T-cell (primary cell): ENCODE measurements around the gene CD2. TPM values are rescaled to one million over a fixed set of nuclear protein-coding genes. Genes with fewer than 3 reads are reported as not detected.

ENCODE experiments used
- ATAC-seq, 4 experiments: fragments of 200-7000 bp in 3 of 4; fragments of 150-1000 bp in 1 of 4; cut with Tn5 transposase; replicated peaks in 1 of 4; 1 replicate in 3 of 4; 2 replicates in 1 of 4; pipeline ENCODE4 v1.10.0; 2021; ENCODE audit warnings: moderate library complexity in 3 of 4, mild to moderate bottlenecking in 2 of 4, moderate number of reproducible peaks in 1 of 4
- CTCF ChIA-PET, 2 donors: fragments of 300-600 bp; sonication (Branson Sonifier 250); formaldehyde crosslinking; loops; one replicate each; lab custom pipeline; 2022; ENCODE audit warnings: antibody characterized with exemption in 2 of 2; lab: Charles Lee
- POLR2A ChIA-PET, 2 donors: fragments of 300-600 bp; sonication (Branson Sonifier 250); formaldehyde crosslinking; loops; one replicate each; lab custom pipeline; 2022; ENCODE audit warnings: antibody characterized with exemption in 2 of 2; lab: Charles Lee
- DNase-seq, 35 experiments: peaks; one replicate each; pipeline versions ENCODE4 v3.0.0 to v3.0.0-alpha.2; 2013 to 2023
- H3K27ac ChIP-seq: one replicate; pipeline ENCODE4 v1.5.1; 2013; ENCODE audit warnings: low read length
- H3K27me3 ChIP-seq, 2 experiments: replicated peaks in 1 of 2; 1 replicate in 1 of 2; 2 replicates in 1 of 2; pipeline versions ENCODE4 v1.6.1 to v1.7.0; 2013; ENCODE audit warnings: low read length in 1 of 2, mixed read lengths in 1 of 2; ENCODE audit not compliant: control insufficient read depth in 2 of 2, insufficient read depth in 2 of 2; ENCODE audit errors: extremely low read depth in 1 of 2
- H3K36me3 ChIP-seq, 2 donors: 1 replicate in 1 of 2; 2 replicates in 1 of 2; pipeline versions ENCODE4 v1.6.1 to v1.7.0; 2013; ENCODE audit warnings: low read length in 1 of 2; ENCODE audit not compliant: control insufficient read depth in 2 of 2, insufficient read depth in 1 of 2; ENCODE audit errors: extremely low read depth in 1 of 2
- H3K4me1 ChIP-seq, 2 experiments: 1 replicate in 1 of 2; 2 replicates in 1 of 2; pipeline versions ENCODE4 v1.6.1 to v1.7.0; 2013; ENCODE audit warnings: low read length in 2 of 2, mixed read lengths in 1 of 2; ENCODE audit not compliant: insufficient read depth in 2 of 2, control insufficient read depth in 1 of 2; ENCODE audit errors: extremely low read depth in 1 of 2
- H3K4me3 ChIP-seq, 2 donors: 1 replicate in 1 of 2; 2 replicates in 1 of 2; pipeline versions ENCODE4 v1.5.1 to v1.7.0; 2013; ENCODE audit warnings: mild to moderate bottlenecking in 2 of 2, low read length in 1 of 2, moderate library complexity in 1 of 2; ENCODE audit not compliant: control insufficient read depth in 1 of 2; ENCODE audit errors: extremely low read depth in 1 of 2
- H3K9me3 ChIP-seq: 2 replicates; pipeline ENCODE4 v1.7.0; 2013
- H3K27ac Mint-ChIP-seq, 2 donors: one replicate each; pipeline ENCODE4 v1.8.0; 2020 to 2021; ENCODE audit warnings: mild to moderate bottlenecking in 2 of 2, mixed read lengths in 2 of 2
- H3K27me3 Mint-ChIP-seq, 2 donors: one replicate each; pipeline ENCODE4 v1.8.0; 2021 to 2022; ENCODE audit warnings: mixed read lengths in 2 of 2
- H3K36me3 Mint-ChIP-seq: one replicate; pipeline ENCODE4 v1.8.0; 2021; ENCODE audit warnings: mixed read lengths
- H3K4me1 Mint-ChIP-seq, 3 donors: one replicate each; pipeline ENCODE4 v1.8.0; 2020 to 2022; ENCODE audit warnings: mixed read lengths in 3 of 3, mild to moderate bottlenecking in 1 of 3
- H3K4me3 Mint-ChIP-seq, 3 donors: one replicate each; pipeline ENCODE4 v1.8.0; 2020 to 2022; ENCODE audit warnings: mild to moderate bottlenecking in 3 of 3, mixed read lengths in 3 of 3, moderate library complexity in 3 of 3
- H3K9me3 Mint-ChIP-seq, 3 donors: one replicate each; pipeline ENCODE4 v1.8.0; 2020 to 2022; ENCODE audit warnings: mixed read lengths in 3 of 3
- WGBS: methylation state at CpG from one replicate; pipeline ENCODE4 v1.1.5; 2013; ENCODE audit warnings: missing lambda C conversion rate; ENCODE audit not compliant: insufficient coverage; 5-methylcytosine and 5-hydroxymethylcytosine counted together
- total RNA-seq, 35 experiments: library from RNA in 6 of 35; stranded (reverse) in 6 of 35; fragments of 120-200 nt in 1 of 35; gene quantifications; one replicate each; pipeline versions ENCODE4 v1.2.1 to v1.2.4 and lab custom pipeline; 2013 to 2026

Gene CD2
- total RNA-seq, 5 donors from 2014 or later (not counting 1 experiment from before 2014, with no cell fraction given) = 119 to 209 (median 158) TPM

DNA sequence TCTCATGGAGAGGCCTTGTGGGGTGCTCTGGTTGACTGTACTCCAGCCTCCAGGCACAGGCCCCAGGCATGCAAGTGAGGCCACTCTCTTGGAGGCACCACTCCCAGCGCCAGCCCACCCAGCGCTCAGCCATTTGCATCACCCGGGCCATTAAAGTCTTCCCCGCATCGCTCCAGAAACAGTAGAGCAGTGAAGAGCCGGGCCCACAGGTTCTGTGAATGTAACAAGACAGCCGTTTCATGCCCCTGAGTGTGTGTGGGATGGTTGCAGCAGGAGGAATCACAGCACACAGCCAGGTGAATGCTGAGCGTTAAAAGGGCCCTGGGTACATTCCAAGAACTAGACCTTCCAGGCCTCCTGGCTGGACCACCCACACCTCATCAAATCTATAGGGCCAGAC, 19.0 kb upstream of the CD2 start:
- H3K9me3 ChIP-seq = no peaks in the 10 kb centered on the region
- no peak overlapping the region for H3K27ac ChIP-seq
- DNase-seq (no peak), ATAC-seq (no peak)
- Mint-ChIP-seq H3K36me3 (no peaks in the 10 kb centered on the region), H3K27me3 (no peaks in the 10 kb centered on the region), H3K4me1 (peaks cover 35 to 36% (median 36%) of the 10 kb centered on the region in 3 donors), H3K27ac (no peak overlapping the region), H3K9me3 (no peaks in the 10 kb centered on the region), H3K4me3 (no peak overlapping the region)
- ChIA-PET POLR2A (no interaction called here), CTCF (interaction anchor here in 1 of 2 donors (0.7 kb wide), 1 partner anchor 278 kb away, joined by 5 read pairs; no protein-coding TSS in a partner anchor)
- H3K36me3 ChIP-seq = no peaks in the 10 kb centered on the region
- H3K27me3 ChIP-seq = no peaks in the 10 kb centered on the region
- H3K4me3 ChIP-seq = no peak overlapping the region
- H3K4me1 ChIP-seq = peaks cover 27 to 35% of the 10 kb centered on the region in 2 experiments
- WGBS = 89% methylated on average over 6 of the region's 8 CpGs

DNA sequence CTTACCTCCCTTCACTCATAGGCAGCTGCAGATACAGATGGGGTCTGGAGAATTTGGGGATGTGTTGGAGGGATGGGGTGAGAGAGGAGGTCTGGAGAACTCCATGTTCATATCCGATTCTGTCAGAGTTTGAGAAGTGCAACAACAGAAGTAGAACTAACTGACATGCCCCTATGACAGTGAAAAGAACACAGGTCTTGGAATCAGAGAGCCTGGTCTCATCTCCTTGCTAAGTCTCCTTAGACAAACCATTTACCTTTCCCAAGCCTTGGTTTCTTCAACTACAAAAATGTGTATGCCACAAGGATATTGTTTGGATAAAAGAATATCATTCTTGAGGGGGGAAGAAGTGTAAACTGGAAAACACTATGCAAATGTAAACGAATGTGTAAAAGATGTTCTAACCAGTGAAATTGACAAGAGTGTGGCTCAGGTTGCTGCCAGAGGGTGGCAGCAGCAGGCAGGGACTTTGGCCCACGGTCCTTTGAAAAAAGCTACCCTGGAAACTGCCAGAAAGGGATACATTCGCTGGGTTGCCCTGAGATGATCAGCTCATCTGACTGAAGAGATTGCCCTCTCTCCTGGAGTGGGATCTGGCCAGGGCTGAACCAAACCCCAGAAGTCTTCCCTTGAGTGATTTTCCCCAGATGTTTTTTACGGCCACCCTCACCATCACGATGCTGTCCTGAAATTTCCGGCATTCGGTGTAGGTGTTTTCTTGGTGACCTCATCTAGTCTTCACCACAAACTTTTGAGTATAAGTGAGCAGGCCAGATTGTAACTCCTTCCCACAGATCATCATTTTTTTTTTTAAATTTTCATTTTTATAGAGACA, 17.0 kb upstream of the CD2 start:
- H3K27ac ChIP-seq = peak overlapping the region; percentile 96
- peak overlapping the region in 1 of 2 donors; percentile 7 for H3K4me3 ChIP-seq
- POLR2A ChIA-PET = interaction anchor here (0.6 to 3.4 kb wide), 13 partner anchors 13 to 327 kb away, joined by 3 to 51 read pairs (median 4); partner anchors contain the start of genes CD2 (in 1 of the 2) and TTF2 (in 1 of the 2)

DNA sequence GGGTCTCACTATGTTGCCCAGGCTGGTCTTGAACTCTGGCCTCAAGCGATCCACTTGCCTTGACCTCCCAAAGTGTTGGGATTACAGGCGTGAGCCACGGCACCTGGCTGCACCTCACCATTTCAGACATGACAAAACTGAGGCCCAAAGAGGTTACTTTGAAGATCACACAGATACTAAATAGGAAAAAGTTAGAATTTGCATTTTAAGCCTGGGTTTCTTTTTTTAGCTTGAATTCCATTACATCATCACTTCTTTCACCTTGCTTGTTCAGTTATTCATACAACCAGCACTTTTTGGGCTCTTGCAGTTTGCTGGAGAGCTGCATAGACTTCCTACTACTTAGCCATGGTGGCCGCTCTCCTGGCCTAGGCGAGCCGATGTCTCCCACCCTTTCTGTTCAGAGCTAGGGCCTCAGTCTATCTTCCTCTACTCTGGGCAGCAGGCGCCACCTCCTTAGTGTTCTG, 16.3 kb upstream of the CD2 start:
- Mint-ChIP-seq H3K27ac (peak overlapping the region; percentile 97 to 98), H3K9me3 (peaks cover 2% of the 10 kb centered on the region in 3 donors), H3K4me1 (peaks cover 45 to 49% (median 48%) of the 10 kb centered on the region in 3 donors), H3K4me3 (peak overlapping the region; percentile 51 to 76 (median 75)), H3K36me3 (peaks cover 2% of the 10 kb centered on the region), H3K27me3 (no peaks in the 10 kb centered on the region)
- Histone ChIP-seq H3K9me3 (no peaks in the 10 kb centered on the region), H3K27me3 (no peaks in the 10 kb centered on the region), H3K4me1 (peaks cover 31 to 48% of the 10 kb centered on the region in 2 experiments), H3K27ac (peak overlapping the region; percentile 96), H3K4me3 (no peak overlapping the region), H3K36me3 (no peaks in the 10 kb centered on the region)
- CTCF ChIA-PET = interaction anchor here (0.5 to 4.5 kb wide), 51 partner anchors 10 to 391 kb away, joined by 3 to 91 read pairs (median 4); partner anchors contain the start of genes CD2 (in 2 of the 2) and TTF2 (in 1 of the 2)
- WGBS = 29% methylated on average over 4 of the region's 7 CpGs
- ATAC-seq = peak; percentile 24 to 35 (median 28)
- peak in 5 of 35 experiments; percentile 12 to 65 (median 28) for DNase-seq
- POLR2A ChIA-PET = interaction anchor here (0.6 to 3.4 kb wide), 20 partner anchors 9 to 322 kb away, joined by 3 to 51 read pairs (median 4); partner anchors contain the start of genes CD2 (in 2 of the 2) and TTF2 (in 1 of the 2)

More for the DNA sequence above, 17.0 kb upstream of the CD2 start:
- no peaks in the 10 kb centered on the region for H3K36me3 ChIP-seq
- Mint-ChIP-seq H3K36me3 (no peaks in the 10 kb centered on the region), H3K27ac (peak overlapping the region; percentile 97 to 98), H3K4me1 (peaks cover 45 to 49% (median 48%) of the 10 kb centered on the region in 3 donors), H3K4me3 (peak overlapping the region; percentile 56 to 76 (median 75)), H3K9me3 (no peaks in the 10 kb centered on the region), H3K27me3 (no peaks in the 10 kb centered on the region)
- ATAC-seq (peak; percentile 57 to 83 (median 79)), DNase-seq (peak; percentile 55 to 88 (median 72))
- WGBS = 2% methylated on average over 4 of the region's 8 CpGs
- CTCF ChIA-PET = interaction anchor here (0.5 to 4.5 kb wide), 43 partner anchors 9 to 392 kb away, joined by 3 to 91 read pairs (median 5); partner anchors contain the start of genes CD2 (in 2 of the 2) and TTF2 (in 1 of the 2)
- H3K4me1 ChIP-seq = peaks cover 31 to 48% of the 10 kb centered on the region in 2 experiments
- no peaks in the 10 kb centered on the region for H3K27me3 ChIP-seq
- no peaks in the 10 kb centered on the region for H3K9me3 ChIP-seq

DNA sequence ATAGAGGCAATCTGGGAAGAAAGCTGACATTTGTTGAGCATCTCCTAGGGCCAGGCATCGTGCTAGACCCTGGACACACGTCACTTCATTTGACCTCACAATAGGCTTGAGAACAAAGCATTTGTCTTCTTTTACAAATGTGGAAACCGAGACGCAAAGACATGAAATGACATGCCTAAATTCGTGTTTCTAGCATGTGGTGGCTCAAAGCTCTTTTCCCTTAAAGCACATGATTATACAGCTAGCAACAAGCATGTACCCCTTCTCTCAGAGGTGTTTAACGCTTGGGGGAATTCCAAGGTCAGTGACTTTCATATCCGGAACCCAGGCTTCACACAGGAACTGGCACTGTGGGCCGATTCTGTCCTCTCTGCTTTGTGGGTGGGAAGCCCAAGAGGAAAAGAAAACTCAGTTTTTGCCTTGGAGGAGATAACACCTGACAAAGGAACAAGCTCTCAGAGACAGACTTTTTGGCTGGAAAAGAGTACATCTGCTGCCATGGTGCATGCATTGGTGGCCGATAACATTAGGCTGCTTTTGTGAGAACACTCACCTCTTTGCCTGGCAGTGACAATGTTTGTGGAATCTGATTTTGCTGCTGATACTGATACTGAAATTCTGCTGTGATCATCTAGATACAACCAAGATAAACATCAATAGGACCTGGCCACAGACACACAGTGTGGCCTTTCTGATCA, 15.4 kb upstream of the CD2 start:
- no peaks in the 10 kb centered on the region for H3K27me3 Mint-ChIP-seq
- H3K9me3 Mint-ChIP-seq = peaks cover 3 to 11% (median 7%) of the 10 kb centered on the region in 3 donors
- peak overlapping the region; percentile 42 to 76 (median 51) for H3K4me3 Mint-ChIP-seq
- peak; percentile 35 to 88 (median 54) for ATAC-seq
- peaks cover 31 to 48% of the 10 kb centered on the region in 2 experiments for H3K4me1 ChIP-seq
- peak overlapping the region; percentile 96 for H3K27ac ChIP-seq
- H3K4me3 ChIP-seq = peak overlapping the region in 1 of 2 donors; percentile 2
- peak in 32 of 35 experiments; percentile 44 to 92 (median 69) for DNase-seq
- no peaks in the 10 kb centered on the region for H3K36me3 ChIP-seq
- peaks cover 8% of the 10 kb centered on the region for H3K36me3 Mint-ChIP-seq
- peaks cover 45 to 49% (median 48%) of the 10 kb centered on the region in 3 donors for H3K4me1 Mint-ChIP-seq
- peak overlapping the region; percentile 97 to 98 for H3K27ac Mint-ChIP-seq
- peaks cover 4% of the 10 kb centered on the region for H3K9me3 ChIP-seq
- WGBS = 1% methylated on average over 8 of the region's 9 CpGs
- POLR2A ChIA-PET = interaction anchor here (1.0 to 3.4 kb wide), 15 partner anchors 9 to 321 kb away, joined by 3 to 51 read pairs (median 8); partner anchors contain the start of genes CD2 (in 2 of the 2) and TTF2 (in 1 of the 2)
- CTCF ChIA-PET = interaction anchor here (0.6 to 4.5 kb wide), 33 partner anchors 12 to 390 kb away, joined by 3 to 91 read pairs (median 5); partner anchors contain the start of genes CD2 (in 2 of the 2) and TTF2 (in 1 of the 2)
- H3K27me3 ChIP-seq = no peaks in the 10 kb centered on the region

DNA sequence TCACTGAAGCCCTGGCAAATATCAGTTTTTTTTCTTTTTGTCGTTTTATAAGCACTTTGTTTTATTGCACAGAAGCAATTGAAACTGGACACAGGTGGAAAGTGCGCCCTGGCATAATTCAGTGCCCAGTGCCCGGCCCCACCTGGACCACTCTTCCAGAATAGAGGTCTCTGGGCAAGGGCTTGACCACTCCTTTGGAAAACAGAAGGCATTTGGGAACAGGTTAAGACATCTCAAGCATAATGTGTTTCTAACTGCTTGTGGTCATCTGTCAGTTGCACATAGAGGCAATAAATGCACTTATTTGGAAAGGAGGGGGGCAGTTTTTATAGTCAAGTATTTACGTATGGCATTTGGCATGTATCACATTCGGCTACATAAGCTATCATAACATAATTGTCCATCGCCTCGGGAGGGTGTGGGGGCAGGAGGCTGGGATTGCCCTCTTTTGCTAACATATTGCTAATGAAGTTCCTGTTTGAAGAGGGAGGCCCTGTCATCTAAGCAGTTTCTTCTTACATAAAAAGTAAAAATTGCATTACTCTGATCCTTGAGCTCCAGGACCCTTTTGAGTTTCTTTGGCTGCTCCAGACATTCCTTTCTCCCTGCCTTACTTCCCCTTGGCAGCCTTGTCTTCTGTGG, 14.7 kb upstream of the CD2 start:
- peak overlapping the region; percentile 97 to 98 for H3K27ac Mint-ChIP-seq
- H3K36me3 ChIP-seq = no peaks in the 10 kb centered on the region
- no peak overlapping the region for H3K4me3 ChIP-seq
- H3K4me3 Mint-ChIP-seq = peak overlapping the region; percentile 42 to 76 (median 51)
- H3K27ac ChIP-seq = peak overlapping the region; percentile 96
- DNase-seq (no peak), ATAC-seq (no peak)
- 36% methylated on average over 3 of the region's 7 CpGs for WGBS
- H3K36me3 Mint-ChIP-seq = peaks cover 13% of the 10 kb centered on the region
- H3K27me3 ChIP-seq = no peaks in the 10 kb centered on the region
- ChIA-PET POLR2A (interaction anchor here (1.2 to 3.4 kb wide), 11 partner anchors 16 to 321 kb away, joined by 3 to 51 read pairs (median 10); partner anchors contain the start of genes CD2 (in 2 of the 2) and TTF2 (in 1 of the 2)), CTCF (interaction anchor here (0.6 to 4.5 kb wide), 19 partner anchors 12 to 389 kb away, joined by 3 to 91 read pairs (median 13); partner anchors contain the start of genes CD2 (in 2 of the 2) and TTF2 (in 1 of the 2))
- peaks cover 3 to 17% (median 11%) of the 10 kb centered on the region in 3 donors for H3K9me3 Mint-ChIP-seq
- peaks cover 45 to 49% (median 48%) of the 10 kb centered on the region in 3 donors for H3K4me1 Mint-ChIP-seq
- H3K9me3 ChIP-seq = peaks cover 7% of the 10 kb centered on the region
- peaks cover 31 to 48% of the 10 kb centered on the region in 2 experiments for H3K4me1 ChIP-seq
- H3K27me3 Mint-ChIP-seq = no peaks in the 10 kb centered on the region
